Endothelial cell (in vitro differentiated cells): ENCODE measurements around the gene ADAT3. TPM values are rescaled to one million over a fixed set of nuclear protein-coding genes. Genes with fewer than 3 reads are reported as not detected.
A peak's percentile ranks its signal among the peaks of the same experiment; 100 is the strongest.

Experiments used
- DNase-seq: peaks from one replicate; pipeline ENCODE4 v3.0.0; 2021; ENCODE audit warnings: low spot score
- H3K27ac Mint-ChIP-seq: one replicate; pipeline ENCODE4 v1.8.0; 2021; ENCODE audit warnings: mixed read lengths, inconsistent platforms; ENCODE audit not compliant: unreplicated experiment
- H3K27me3 Mint-ChIP-seq: one replicate; pipeline ENCODE4 v1.8.0; 2021; ENCODE audit warnings: mild to moderate bottlenecking, moderate library complexity, mixed read lengths, inconsistent platforms; ENCODE audit not compliant: unreplicated experiment
- H3K36me3 Mint-ChIP-seq: one replicate; pipeline ENCODE4 v1.8.0; 2021; ENCODE audit warnings: mild to moderate bottlenecking, low read depth, mixed read lengths, inconsistent platforms; ENCODE audit not compliant: unreplicated experiment
- H3K4me1 Mint-ChIP-seq: one replicate; pipeline ENCODE4 v1.8.0; 2021; ENCODE audit warnings: mild to moderate bottlenecking, mixed read lengths, inconsistent platforms; ENCODE audit not compliant: unreplicated experiment
- H3K4me3 Mint-ChIP-seq: one replicate; pipeline ENCODE4 v1.8.0; 2021; ENCODE audit warnings: mild to moderate bottlenecking, mixed read lengths, inconsistent platforms; ENCODE audit not compliant: unreplicated experiment
- H3K9me3 Mint-ChIP-seq: one replicate; pipeline ENCODE4 v1.8.0; 2021; ENCODE audit warnings: mixed read lengths, inconsistent platforms; ENCODE audit not compliant: unreplicated experiment
- CTCF ChIP-seq: fragments of 200-600 bp; sonication (generic); IDR thresholded peaks from one replicate; pipeline ENCODE4 v1.5.0; 2021; ENCODE audit warnings: antibody characterized with exemption; ENCODE audit not compliant: unreplicated experiment
- total RNA-seq: library from RNA; stranded (reverse); fragmentation: NEBNext Ultra II Directional; extraction: Animal tissue kit (Norgen Biotek cat#: 25700); gene quantifications from one replicate; pipeline ENCODE4 v1.2.1, GENCODE V29; 2021; ENCODE audit not compliant: unreplicated experiment

Gene ADAT3
- total RNA-seq, 1 donor from 2014 or later, result 10.5 TPM

- no peak overlapping the region for H3K4me3 Mint-ChIP-seq
- H3K4me1 Mint-ChIP-seq, result peaks cover 19% of the 10 kb centered on the region
- H3K27me3 Mint-ChIP-seq, result peaks cover 13% of the 10 kb centered on the region
- TF ChIP-seq CTCF, result no peak
- no peaks in the 10 kb centered on the region for H3K9me3 Mint-ChIP-seq
- no peak for DNase-seq
- peak overlapping the region; percentile 64 for H3K27ac Mint-ChIP-seq
- H3K36me3 Mint-ChIP-seq, result peaks cover 10% of the 10 kb centered on the region
Observed at GRCh38 chr19:1944088-1944915, 39.1 kb downstream of the ADAT3 start.

GRCh38 chr19:1944916-1945561 is 39.8 kb downstream of the ADAT3 start:
- Mint-ChIP-seq H3K27me3 (peaks cover 10% of the 10 kb centered on the region), H3K4me3 (no peak overlapping the region), H3K4me1 (peaks cover 17% of the 10 kb centered on the region), H3K9me3 (no peaks in the 10 kb centered on the region), H3K27ac (no peak overlapping the region), H3K36me3 (peaks cover 10% of the 10 kb centered on the region)
- no peak for DNase-seq
- TF ChIP-seq CTCF, result no peak

GRCh38 chr19:1945899-1946298 is 40.7 kb downstream of the ADAT3 start:
- H3K9me3 Mint-ChIP-seq, result no peaks in the 10 kb centered on the region
- peak; percentile 72 for DNase-seq
- H3K27ac Mint-ChIP-seq, result peak overlapping the region; percentile 64
- H3K27me3 Mint-ChIP-seq, result peaks cover 8% of the 10 kb centered on the region
- H3K36me3 Mint-ChIP-seq, result peaks cover 10% of the 10 kb centered on the region
- peaks cover 18% of the 10 kb centered on the region for H3K4me1 Mint-ChIP-seq
- H3K4me3 Mint-ChIP-seq, result peak overlapping the region; percentile 56
- TF ChIP-seq CTCF, result peak; percentile 86

- H3K36me3 Mint-ChIP-seq, result peaks cover 14% of the 10 kb centered on the region
- DNase-seq, result no peak
- H3K4me3 Mint-ChIP-seq, result no peak overlapping the region
- no peak overlapping the region for H3K27ac Mint-ChIP-seq
- TF ChIP-seq CTCF, result no peak
- peaks cover 17% of the 10 kb centered on the region for H3K4me1 Mint-ChIP-seq
- H3K27me3 Mint-ChIP-seq, result peaks cover 8% of the 10 kb centered on the region
- H3K9me3 Mint-ChIP-seq, result no peaks in the 10 kb centered on the region
Observed at GRCh38 chr19:1947651-1948209, 42.5 kb downstream of the ADAT3 start.
